Activated B cell treated with CpG ODN at 0.5 μM for 24 hours (primary cell): ENCODE results near the gene UQCRH. TPM values are rescaled to one million over a fixed set of nuclear protein-coding genes. Genes with fewer than 3 reads are reported as not detected.
"Not testable (repeated sequence)": the region's sequence is repeated elsewhere in the genome, so short reads cannot be mapped to it uniquely, and the experiment has no call there.

Experiments
- ATAC-seq: fragments of 200-7000 bp; cut with Tn5 transposase; one replicate; pipeline ENCODE4 v1.10.0; 2021; ENCODE audit warnings: low read depth, mild to moderate bottlenecking, moderate library complexity
- CTCF ChIA-PET: fragments of 350-600 bp; sonication (Branson Sonifier 250); formaldehyde crosslinking; loops from one replicate; lab custom pipeline; 2021; ENCODE audit warnings: antibody characterized with exemption; lab: Charles Lee
- POLR2A ChIA-PET: fragments of 350-600 bp; sonication (Branson Sonifier 250); formaldehyde crosslinking; loops from one replicate; lab custom pipeline; 2021; ENCODE audit warnings: antibody characterized with exemption; lab: Charles Lee
- DNase-seq: peaks from one replicate; pipeline ENCODE4 v3.0.0; 2022
- H3K27ac Mint-ChIP-seq: one replicate; pipeline ENCODE4 v1.8.0; 2020; ENCODE audit warnings: mixed read lengths
- H3K27me3 Mint-ChIP-seq: one replicate; pipeline ENCODE4 v1.8.0; 2021; ENCODE audit warnings: mixed read lengths
- H3K36me3 Mint-ChIP-seq: one replicate; pipeline ENCODE4 v1.8.0; 2021; ENCODE audit warnings: low read depth, mixed read lengths
- H3K4me1 Mint-ChIP-seq: one replicate; pipeline ENCODE4 v1.8.0; 2021; ENCODE audit warnings: mixed read lengths
- H3K4me3 Mint-ChIP-seq: one replicate; pipeline ENCODE4 v1.8.0; 2020; ENCODE audit warnings: mild to moderate bottlenecking, mixed read lengths
- H3K9me3 Mint-ChIP-seq: one replicate; pipeline ENCODE4 v1.8.0; 2020; ENCODE audit warnings: mixed read lengths
- CTCF ChIP-seq: fragments of 200-600 bp; IDR thresholded peaks from one replicate; pipeline ENCODE4 v1.8.0; 2022; ENCODE audit warnings: antibody characterized with exemption, mild to moderate bottlenecking
- intact Hi-C: fragments of 100-400 bp; cut with micrococcal nuclease; formaldehyde crosslinking; loops from one replicate; pipeline ENCODE4 v1.15.1; 2024
- total RNA-seq: library from RNA; stranded (reverse); gene quantifications from 2 replicates; pipeline ENCODE4 v1.2.3, GENCODE V29; 2022

UQCRH gene
- total RNA-seq, 1 donor from 2014 or later, result 243 TPM

GRCh38 chr1:46362158-46362557 lies 58.7 kb downstream of the UQCRH start:
- DNase-seq, result no peak
- intact Hi-C loops, result no loop called here
- POLR2A ChIA-PET, result no interaction called here
- peaks cover 67% of the 10 kb centered on the region for H3K36me3 Mint-ChIP-seq
- no peaks in the 10 kb centered on the region for H3K9me3 Mint-ChIP-seq
- no peaks in the 10 kb centered on the region for H3K4me1 Mint-ChIP-seq
- CTCF ChIA-PET, result no interaction called here
- no peak for ATAC-seq
- H3K27me3 Mint-ChIP-seq, result no peaks in the 10 kb centered on the region
- no peak overlapping the region for H3K27ac Mint-ChIP-seq
- no peak for TF ChIP-seq CTCF
- H3K4me3 Mint-ChIP-seq, result no peak overlapping the region

DNA sequence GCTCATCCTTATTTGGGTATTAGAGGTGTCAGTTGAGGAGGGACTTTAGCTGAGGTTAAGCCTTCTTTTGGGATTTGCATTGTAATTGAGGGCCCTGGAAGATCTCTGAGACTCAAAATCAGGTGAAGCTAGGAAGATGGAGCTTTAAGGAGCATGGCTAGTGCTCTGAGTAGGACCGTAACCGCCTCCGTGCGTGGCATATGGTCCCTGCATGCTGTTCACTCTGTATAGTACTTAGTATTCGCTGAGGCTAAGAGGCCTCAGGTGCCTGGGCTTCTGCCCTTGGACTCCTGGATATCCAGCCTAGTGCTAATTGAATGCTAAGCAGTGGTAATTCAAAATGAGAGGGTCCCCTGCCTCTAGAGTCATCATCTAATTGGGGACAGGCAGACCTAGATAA lies 59.6 kb downstream of the UQCRH start:
- CTCF ChIA-PET, result no interaction called here
- intact Hi-C loops, result no loop called here

DNA sequence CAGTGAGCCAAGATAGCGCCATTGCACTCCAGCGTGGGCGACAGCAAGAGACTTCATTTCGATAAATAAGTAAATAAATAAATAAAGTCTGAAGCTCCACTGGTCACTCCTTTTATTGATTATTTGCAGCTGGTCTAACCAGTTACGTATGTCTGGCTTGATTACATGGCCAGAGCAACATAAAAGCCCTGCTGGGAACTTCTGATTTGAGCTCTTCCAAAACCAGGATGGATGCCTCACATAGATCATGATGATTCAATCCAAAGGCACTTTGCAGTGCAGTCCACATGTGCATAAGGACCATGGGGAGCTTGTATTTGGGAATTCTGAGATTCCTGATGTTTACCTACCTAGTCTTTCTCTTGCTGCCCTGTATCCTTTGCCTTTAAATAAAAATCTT lies 61.1 kb downstream of the UQCRH start:
- Mint-ChIP-seq H3K36me3 (peaks cover 65% of the 10 kb centered on the region), H3K4me3 (no peak overlapping the region), H3K27ac (no peak overlapping the region), H3K4me1 (peaks cover 3% of the 10 kb centered on the region), H3K9me3 (no peaks in the 10 kb centered on the region), H3K27me3 (no peaks in the 10 kb centered on the region)
- ChIA-PET CTCF (interaction anchor here (1.2 kb wide), 1 partner anchor 83 kb away, joined by 3 read pairs; no protein-coding TSS in a partner anchor), POLR2A (interaction anchor here (0.6 to 0.7 kb wide), 2 partner anchors 69 to 91 kb away, joined by 5 to 7 read pairs; no protein-coding TSS in a partner anchor)
- intact Hi-C loops, result no loop called here
- no peak for TF ChIP-seq CTCF
- DNase-seq (no peak), ATAC-seq (no peak)

More for the DNA sequence above, 59.6 kb downstream of the UQCRH start:
- Mint-ChIP-seq H3K4me1 (no peaks in the 10 kb centered on the region), H3K27me3 (no peaks in the 10 kb centered on the region), H3K4me3 (no peak overlapping the region), H3K27ac (no peak overlapping the region), H3K36me3 (peaks cover 68% of the 10 kb centered on the region), H3K9me3 (no peaks in the 10 kb centered on the region)
- POLR2A ChIA-PET, result no interaction called here
- DNase-seq, result no peak
- no peak for TF ChIP-seq CTCF
- no peak for ATAC-seq

DNA sequence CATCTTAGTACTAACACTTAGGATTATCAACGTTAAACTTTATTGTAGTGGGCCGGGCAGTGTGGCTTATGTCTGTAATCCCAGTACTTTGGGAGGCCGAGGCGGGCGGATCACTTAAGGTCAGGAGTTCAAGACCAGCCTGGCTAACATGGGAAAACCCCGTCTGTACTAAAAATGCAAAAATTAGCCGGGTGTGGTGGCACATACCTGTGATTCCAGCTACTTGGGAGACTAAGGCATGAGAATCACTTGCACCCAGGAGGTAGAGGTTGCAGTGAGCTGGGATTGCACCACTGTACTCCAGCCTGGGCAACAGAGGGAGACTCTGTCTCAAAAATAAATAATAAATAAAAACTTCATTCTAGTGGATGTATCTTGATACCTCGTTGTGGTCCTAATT lies 62.3 kb downstream of the UQCRH start:
- ATAC-seq, CTCF ChIA-PET, POLR2A ChIA-PET, DNase-seq, intact Hi-C loops, H3K27me3 Mint-ChIP-seq, H3K9me3 Mint-ChIP-seq, H3K4me3 Mint-ChIP-seq, H3K27ac Mint-ChIP-seq: not testable (repeated sequence)
- Mint-ChIP-seq H3K4me1 (peaks cover 14% of the 10 kb centered on the region), H3K36me3 (peaks cover 58% of the 10 kb centered on the region)

Other genes starting within 250 kb of the UQCRH start
- 1.0 and 1.3 TPM in 2 replicates for gene PIK3R3, start 171.1 kb upstream of the UQCRH start, total RNA-seq
- gene TSPAN1, start 128.6 kb upstream of the UQCRH start, total RNA-seq, result not detected in 2 replicates
- gene P3R3URF, start 127.2 kb upstream of the UQCRH start, total RNA-seq, result not detected in 2 replicates
- 37.4 and 39.5 TPM in 2 replicates for gene POMGNT1, start 105.3 kb upstream of the UQCRH start, total RNA-seq
- 0.20 TPM in 1 of 2 replicates, not detected in the other for gene LURAP1, start 100.4 kb upstream of the UQCRH start, total RNA-seq
- 2.9 and 3.7 TPM in 2 replicates for gene RAD54L, start 55.9 kb upstream of the UQCRH start, total RNA-seq
- gene LRRC41, start 82 bp upstream of the UQCRH start, total RNA-seq, result 59.5 and 60.2 TPM in 2 replicates
- 35.3 and 38.6 TPM in 2 replicates for gene NSUN4, start 37.1 kb downstream of the UQCRH start, total RNA-seq
- gene FAAH, start 90.6 kb downstream of the UQCRH start, total RNA-seq, result 5.1 and 6.4 TPM in 2 replicates
- gene DMBX1, start 186.1 kb downstream of the UQCRH start, total RNA-seq, result not detected in 2 replicates
- not detected in 2 replicates for gene KNCN, start 247.9 kb downstream of the UQCRH start, total RNA-seq